Spleen (tissue), 7 donors: ENCODE measurements around the gene TTC28.

ENCODE experiments used
- POLR2A ChIP-seq, 3 donors: fragments of 450-650 bp; IDR thresholded peaks; one replicate each; pipeline ENCODE4 v1.5.1; 2017; ENCODE audit warnings: antibody characterized with exemption in 3 of 3, mild to moderate bottlenecking in 1 of 3
- POLR2AphosphoS5 ChIP-seq, 3 donors: sonication (generic); formaldehyde crosslinking; IDR thresholded peaks; one replicate each; pipeline ENCODE4 v1.5.1; 2017; ENCODE audit warnings: antibody characterized with exemption in 3 of 3
- TF ChIP-seq, protein P1 (sequence below), 11 experiments: fragments of 200-600 bp in 7 of 11; fragments of 450-650 bp in 4 of 11; sonication (generic) in 4 of 11; IDR thresholded peaks in 8 of 11; conservative IDR thresholded peaks in 3 of 11; 1 replicate in 7 of 11; 2 replicates in 4 of 11; pipeline versions ENCODE4 v1.4.0 to v1.8.0; 2016 to 2021; ENCODE audit warnings: antibody characterized with exemption in 11 of 11, inconsistent platforms in 4 of 11, mild to moderate bottlenecking in 1 of 11
- donor health status: DM: no; HTN: no; CAD: no; lungs with moderate emphysema.
- donor health status: DM: no; HTN: no; CAD: no.
- donor health status: DM: no; HTN: no; CAD: no.

- TF ChIP-seq, protein P1, sequence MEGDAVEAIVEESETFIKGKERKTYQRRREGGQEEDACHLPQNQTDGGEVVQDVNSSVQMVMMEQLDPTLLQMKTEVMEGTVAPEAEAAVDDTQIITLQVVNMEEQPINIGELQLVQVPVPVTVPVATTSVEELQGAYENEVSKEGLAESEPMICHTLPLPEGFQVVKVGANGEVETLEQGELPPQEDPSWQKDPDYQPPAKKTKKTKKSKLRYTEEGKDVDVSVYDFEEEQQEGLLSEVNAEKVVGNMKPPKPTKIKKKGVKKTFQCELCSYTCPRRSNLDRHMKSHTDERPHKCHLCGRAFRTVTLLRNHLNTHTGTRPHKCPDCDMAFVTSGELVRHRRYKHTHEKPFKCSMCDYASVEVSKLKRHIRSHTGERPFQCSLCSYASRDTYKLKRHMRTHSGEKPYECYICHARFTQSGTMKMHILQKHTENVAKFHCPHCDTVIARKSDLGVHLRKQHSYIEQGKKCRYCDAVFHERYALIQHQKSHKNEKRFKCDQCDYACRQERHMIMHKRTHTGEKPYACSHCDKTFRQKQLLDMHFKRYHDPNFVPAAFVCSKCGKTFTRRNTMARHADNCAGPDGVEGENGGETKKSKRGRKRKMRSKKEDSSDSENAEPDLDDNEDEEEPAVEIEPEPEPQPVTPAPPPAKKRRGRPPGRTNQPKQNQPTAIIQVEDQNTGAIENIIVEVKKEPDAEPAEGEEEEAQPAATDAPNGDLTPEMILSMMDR (IDR thresholded peaks at IDR 0.05 in 8 of 11, conservative IDR thresholded peaks at IDR 0.05 in 3 of 11): no peak
- TF ChIP-seq POLR2A (IDR thresholded peaks at IDR 0.05): no peak
- TF ChIP-seq POLR2AphosphoS5 (IDR thresholded peaks at IDR 0.05): no peak
Observed at GRCh38 chr22:27985323-27986275, 694.0 kb downstream of the TTC28 start.
